Measurements from ENCODE around the gene NPM3.
"Not testable (repeated sequence)": the region's sequence is repeated elsewhere in the genome, so short reads cannot be mapped to it uniquely, and the experiment has no call there.

The NPM3 gene

DNA sequence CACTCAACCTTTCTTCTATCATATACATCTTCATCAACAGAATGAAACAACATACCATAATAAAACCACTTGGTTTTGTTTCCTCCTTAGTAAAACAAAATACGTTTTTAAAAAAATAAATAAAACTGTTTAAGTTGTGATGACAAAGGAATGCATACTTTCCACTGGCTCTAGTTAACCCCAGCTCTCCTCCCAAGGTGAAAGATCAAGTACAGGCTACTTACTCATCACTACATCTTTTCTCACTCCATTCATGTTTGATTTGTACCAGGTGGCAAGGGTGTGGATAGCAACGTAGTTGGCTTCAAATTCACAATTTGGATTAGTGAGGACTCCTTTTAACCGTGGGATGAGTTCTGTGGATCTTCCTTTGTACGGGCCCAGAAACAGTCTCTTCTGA lies 20.3 kb upstream of the NPM3 start:
- DNase-seq (ENCODE audit: low read depth): no peak

DNA sequence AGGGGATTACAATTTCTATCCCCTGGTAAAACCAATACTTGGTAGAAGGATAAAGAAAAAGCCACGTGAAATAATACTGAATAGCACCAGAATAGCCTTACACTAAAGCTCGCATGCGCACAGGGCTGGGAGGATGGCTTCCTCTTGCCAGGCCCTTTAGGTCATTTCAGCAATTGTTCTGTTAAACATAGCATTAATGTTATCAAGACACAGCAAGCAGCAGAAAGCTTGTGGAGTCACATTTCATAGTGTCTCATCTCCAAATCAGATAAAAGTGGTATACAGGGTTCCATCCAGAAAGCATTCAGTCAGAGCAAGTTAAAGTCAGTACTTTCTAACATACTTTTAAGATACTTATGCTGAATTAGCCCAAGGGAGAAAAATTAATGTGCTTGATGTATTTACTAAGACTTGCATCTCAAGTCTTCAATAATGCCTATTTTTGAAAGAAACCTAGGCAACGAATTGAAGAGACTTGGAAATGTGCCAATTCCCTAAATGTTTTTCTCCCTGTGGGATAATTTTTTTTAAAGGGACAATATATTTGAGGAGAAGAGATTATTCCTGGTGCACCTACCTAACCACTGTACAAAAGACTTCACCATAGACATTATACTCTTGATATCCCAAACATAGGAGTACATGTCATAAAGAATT lies 14.3 kb upstream of the NPM3 start:
- DNase-seq (ENCODE audit: low read depth): no peak

GRCh38 chr10:101793526-101793925 lies 10.3 kb upstream of the NPM3 start:
- DNase-seq (ENCODE audit: low read depth): no peak

- no peak for DNase-seq (ENCODE audit: low read depth)
These were observed 6.4 kb upstream of the NPM3 start for GRCh38 chr10:101789686-101790085.

- DNase-seq (ENCODE audit: low read depth): not testable (repeated sequence)
These were observed 6.0 kb upstream of the NPM3 start for GRCh38 chr10:101789231-101789630.

GRCh38 chr10:101785801-101786200 lies 2.6 kb upstream of the NPM3 start:
- DNase-seq (ENCODE audit: low read depth): no peak

DNA sequence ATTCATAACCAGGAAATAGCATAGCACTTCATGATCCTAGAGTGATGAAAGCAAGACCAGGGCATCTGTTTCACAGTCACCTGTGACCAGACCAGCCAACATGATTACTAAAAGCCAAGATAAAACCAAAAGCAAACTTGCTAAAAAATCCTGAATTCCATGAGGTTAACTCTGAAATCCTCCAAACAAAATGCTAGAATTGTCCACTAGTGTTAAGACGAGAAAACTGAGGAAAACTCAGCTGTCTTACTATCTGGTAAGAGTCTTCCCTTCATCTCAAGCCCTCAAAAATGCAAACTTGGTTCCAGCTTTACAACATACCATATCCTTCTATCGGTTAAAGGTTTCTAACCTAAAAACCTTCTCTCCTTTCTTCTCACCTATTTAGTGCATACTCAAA lies 1.3 kb upstream of the NPM3 start:
- DNase-seq (ENCODE audit: low read depth): no peak

DNA sequence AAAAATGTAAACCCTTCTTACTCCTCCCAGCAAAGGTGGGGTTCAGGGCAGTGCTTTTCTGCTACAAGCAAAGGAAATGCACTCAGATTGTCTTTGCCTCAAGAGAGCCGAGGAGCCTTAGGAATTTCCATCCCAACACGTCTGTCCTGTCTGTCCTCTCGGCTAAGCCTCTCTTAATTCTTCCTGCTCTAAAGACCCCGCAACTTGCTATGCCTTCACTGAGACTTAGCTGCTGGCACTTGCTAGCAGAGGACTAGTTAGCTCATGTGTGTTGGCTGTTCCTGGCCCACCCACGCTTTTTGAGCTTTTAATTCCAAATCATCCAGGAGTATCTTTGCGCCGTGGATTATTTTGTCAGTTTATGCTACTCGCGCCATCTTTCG lies 481 bp upstream of the NPM3 start:
- no peak for DNase-seq (ENCODE audit: low read depth)

DNA sequence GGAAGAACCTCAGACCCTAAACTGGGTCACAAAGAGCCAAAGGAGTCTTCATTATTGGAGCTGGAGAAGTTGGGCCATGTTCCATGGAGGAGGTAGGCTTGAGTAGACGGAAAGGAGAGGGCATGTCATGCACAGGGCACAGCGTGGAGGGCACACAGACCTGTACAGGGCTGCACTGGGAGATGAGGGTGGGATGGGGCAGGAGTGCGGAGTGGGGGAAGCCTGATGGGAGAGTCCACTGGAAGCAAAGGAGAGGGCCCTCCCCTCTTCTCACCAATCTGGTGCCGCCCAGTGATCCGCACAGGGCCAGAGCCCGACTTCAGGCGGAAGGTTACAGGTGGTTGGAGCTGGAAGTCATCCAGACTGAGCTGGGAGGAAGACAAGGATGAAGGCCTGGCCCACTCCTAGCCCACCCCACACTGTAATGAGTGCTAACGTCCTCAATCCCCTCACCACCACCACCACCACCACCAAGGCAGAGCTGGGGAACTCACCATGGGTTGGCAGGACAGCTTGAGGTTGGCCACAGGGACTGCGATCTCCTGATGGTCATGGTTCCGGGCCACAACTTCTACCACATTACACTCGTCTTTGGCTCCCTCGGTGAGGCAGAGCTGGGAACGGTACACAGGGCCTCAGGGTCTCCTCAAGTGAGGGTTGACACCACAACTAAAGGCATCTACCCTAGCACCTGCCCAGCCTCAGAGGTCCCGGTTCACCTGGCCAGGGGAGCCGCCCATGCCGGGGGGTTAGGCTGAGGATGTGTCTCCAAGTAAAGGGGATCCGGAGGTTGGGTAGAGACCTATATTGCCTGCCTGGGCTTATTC lies 1.0 kb downstream of the NPM3 start:
- DNase-seq (ENCODE audit: low read depth): no peak

DNA sequence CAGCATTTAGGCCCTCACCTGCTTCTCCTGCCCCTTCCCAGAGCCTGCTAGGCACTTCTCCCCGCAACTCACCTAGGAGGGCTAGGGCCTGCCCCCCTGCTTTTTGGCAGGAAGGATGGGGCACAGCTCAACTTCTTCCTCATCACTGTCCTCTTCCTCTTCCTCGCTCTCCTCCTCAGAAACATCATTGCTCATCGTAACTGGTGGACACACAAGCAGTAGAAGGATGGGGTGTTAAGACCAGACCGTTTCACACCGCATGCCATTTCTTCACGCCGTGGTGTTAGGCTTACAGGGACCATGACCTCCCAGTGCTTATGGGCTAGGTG lies 1.6 kb downstream of the NPM3 start:
- DNase-seq (ENCODE audit: low read depth): no peak

GRCh38 chr10:101780818-101781654 lies 2.2 kb downstream of the NPM3 start:
- no peak for DNase-seq (ENCODE audit: low read depth)

- no peak for DNase-seq (ENCODE audit: low read depth)
These were observed 2.9 kb downstream of the NPM3 start for GRCh38 chr10:101780187-101780817.

- no peak for DNase-seq (ENCODE audit: low read depth)
These were observed 3.6 kb downstream of the NPM3 start for GRCh38 chr10:101779544-101780186.

GRCh38 chr10:101778781-101779543 lies 4.3 kb downstream of the NPM3 start:
- no peak for DNase-seq (ENCODE audit: low read depth)

- DNase-seq (ENCODE audit: low read depth): no peak
These were observed 5.0 kb downstream of the NPM3 start for GRCh38 chr10:101778151-101778780.

- DNase-seq (ENCODE audit: low read depth): no peak
These were observed 5.6 kb downstream of the NPM3 start for GRCh38 chr10:101777619-101778145.

DNA sequence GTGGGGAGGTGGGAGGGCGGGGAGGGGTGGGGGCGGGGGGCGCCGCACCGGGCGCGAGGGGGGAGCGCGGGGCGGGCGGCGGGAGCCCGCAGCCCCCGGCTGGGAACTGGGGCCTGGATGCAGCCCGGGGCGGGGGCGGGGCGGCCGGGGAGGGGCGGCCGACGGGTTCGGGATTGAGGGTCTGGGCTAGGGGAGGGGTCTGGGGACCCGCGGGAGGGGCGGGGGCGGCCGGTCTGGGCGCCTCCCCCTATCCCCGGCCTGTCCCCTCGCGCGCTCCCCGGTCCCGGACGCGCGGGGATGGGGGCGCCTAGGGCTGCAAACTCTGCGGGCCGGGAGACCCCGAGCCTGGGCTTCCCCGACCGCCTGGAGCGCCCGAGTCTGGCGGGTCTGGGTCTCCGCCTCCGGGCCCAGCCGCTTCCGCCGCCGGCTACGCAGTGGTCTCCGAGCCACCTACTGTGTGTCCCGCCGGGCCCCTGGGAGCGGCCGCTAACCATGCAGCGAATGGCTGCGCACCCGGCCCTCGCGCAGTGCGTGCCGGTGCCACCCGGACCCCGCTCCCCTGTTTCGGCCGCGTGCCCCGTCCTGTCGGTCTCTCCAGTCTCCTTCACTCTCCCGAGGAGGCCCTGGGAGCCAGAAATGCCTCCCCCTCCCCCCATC lies 7.0 kb downstream of the NPM3 start:
- DNase-seq (ENCODE audit: low read depth): no peak

DNA sequence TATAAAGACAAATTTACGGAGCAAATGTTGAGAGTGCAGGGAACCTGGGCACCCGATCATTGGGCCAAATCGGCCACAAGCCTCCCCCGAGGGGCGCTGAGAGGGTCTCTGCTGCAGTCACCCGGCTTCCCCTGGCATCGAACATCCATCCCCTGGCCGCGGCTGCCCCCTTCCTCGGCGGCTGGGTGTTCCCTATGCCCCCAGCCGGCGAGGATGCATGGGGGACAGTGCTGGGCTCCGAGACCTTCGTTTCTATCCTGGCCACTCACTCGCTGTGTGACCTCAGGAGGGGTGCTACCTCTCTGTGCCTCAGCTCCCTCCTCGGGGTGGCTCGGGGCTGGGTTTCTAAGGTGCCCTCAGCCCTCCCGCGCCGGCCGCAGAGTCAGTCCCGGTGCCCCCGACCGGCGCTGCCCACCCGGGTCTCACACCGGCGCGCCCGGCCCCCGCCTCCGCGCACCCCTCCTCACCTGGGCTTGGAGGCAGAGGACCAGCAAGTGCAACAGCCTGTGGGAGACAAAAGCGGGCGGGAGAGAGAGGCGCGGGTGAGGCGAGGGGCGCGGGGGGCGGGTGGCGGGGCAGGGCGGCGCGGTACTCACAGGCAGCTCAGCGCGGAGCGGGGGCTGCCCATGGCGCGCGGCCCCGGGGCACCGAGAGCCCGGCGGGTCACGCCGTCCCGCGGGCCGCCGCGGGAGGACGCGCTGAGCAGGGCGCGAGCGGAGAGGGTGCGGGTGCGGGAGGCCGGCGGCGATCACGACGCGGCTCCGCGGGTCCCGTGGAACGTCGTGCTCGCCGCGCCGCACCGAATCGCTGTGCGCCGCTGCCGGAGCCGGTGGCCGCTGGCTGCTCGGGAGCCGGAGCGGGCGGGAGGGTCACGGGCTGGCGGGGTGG lies 7.7 kb downstream of the NPM3 start, which contains the start of gene FGF8:
Gene FGF8, minus strand, starts transcription at position 842 of the 888 bp plus-strand sequence. Its CDS starts 214 bp downstream, at position 628.
- DNase-seq (ENCODE audit: low read depth): no peak

Data from GM04503 (cell line).